ENCODE measurements around the gene GCHFR. TPM values are rescaled to one million over a fixed set of nuclear protein-coding genes. Genes with fewer than 3 reads are reported as not detected.

Gene GCHFR
- total and polyA plus RNA-seq, 8 donors, result 4.9 to 21.4 (median 8.7) TPM

DNA sequence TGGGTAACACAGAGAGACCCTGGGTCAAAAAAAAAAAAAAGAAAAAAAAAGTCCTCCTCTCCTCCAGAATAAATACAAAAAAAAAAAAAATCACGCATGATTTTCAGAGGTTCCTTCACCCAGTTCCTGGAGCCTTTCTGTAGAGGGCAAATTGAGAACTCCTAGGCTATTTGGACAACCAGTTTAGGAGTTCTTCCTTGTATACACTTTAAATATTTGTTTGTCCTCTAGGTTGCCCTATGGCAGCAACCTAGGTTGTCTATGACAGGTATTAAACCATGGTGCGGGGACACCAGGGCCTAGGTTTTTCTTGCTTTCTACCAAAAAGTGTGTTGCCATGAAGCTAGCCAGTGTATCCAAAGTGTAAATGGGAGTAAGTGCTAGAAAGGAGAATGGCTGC is 39.2 kb downstream of the GCHFR start:
- intact Hi-C loops (cut with DNase I), result no loop called here
- TF ChIP-seq, protein P1, sequence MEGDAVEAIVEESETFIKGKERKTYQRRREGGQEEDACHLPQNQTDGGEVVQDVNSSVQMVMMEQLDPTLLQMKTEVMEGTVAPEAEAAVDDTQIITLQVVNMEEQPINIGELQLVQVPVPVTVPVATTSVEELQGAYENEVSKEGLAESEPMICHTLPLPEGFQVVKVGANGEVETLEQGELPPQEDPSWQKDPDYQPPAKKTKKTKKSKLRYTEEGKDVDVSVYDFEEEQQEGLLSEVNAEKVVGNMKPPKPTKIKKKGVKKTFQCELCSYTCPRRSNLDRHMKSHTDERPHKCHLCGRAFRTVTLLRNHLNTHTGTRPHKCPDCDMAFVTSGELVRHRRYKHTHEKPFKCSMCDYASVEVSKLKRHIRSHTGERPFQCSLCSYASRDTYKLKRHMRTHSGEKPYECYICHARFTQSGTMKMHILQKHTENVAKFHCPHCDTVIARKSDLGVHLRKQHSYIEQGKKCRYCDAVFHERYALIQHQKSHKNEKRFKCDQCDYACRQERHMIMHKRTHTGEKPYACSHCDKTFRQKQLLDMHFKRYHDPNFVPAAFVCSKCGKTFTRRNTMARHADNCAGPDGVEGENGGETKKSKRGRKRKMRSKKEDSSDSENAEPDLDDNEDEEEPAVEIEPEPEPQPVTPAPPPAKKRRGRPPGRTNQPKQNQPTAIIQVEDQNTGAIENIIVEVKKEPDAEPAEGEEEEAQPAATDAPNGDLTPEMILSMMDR (IDR thresholded peaks at IDR 0.05), result no peak
- FAIRE-seq (no peak), ATAC-seq (no peak), DNase-seq (no peak)
- Histone ChIP-seq H3K9me3 (no peaks in the 10 kb centered on the region), H3K36me3 (no peaks in the 10 kb centered on the region), H3K4me3 (no peak overlapping the region), H3K27ac (no peak overlapping the region), H3K4me1 (peaks cover 1 to 9% (median 3%) of the 10 kb centered on the region in 3 donors), H3K27me3 (no peaks in the 10 kb centered on the region)
- WGBS, 2 donors, result 79 to 83% methylated on average over 2 of the region's 2 CpGs

DNA sequence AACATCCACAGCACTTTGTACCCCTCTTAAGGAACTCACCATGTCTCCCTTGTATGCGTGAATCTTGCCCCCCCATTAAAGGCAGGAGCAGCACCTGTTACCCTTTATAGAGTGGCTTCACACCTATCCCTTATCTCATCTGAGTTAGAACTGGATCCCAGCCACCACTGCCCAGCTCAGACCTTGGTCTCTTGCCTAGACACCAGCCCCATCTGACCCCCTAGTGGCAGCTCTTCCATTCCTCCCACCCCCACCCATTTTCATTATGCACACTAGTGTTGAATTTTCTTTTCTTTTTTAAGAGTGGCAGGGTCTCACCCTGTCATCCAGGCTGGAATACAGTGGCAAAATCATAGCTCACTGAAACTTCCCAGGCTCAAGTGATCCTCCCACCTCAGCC is 39.8 kb downstream of the GCHFR start:
- TF ChIP-seq, protein P1 (IDR thresholded peaks at IDR 0.05), result no peak
- no peak for DNase-seq
- intact Hi-C loops (cut with DNase I), result no loop called here
- WGBS, 2 donors, result 30 to 45% methylated on average over 1 of the region's 1 CpG
- peaks cover 3 to 13% (median 7%) of the 10 kb centered on the region in 3 donors for H3K4me1 ChIP-seq
- no peak overlapping the region for H3K27ac ChIP-seq
- no peak overlapping the region for H3K4me3 ChIP-seq
- H3K27me3 ChIP-seq, result no peaks in the 10 kb centered on the region
- ATAC-seq, result no peak
- no peak for FAIRE-seq
- H3K9me3 ChIP-seq, result no peaks in the 10 kb centered on the region
- no peaks in the 10 kb centered on the region for H3K36me3 ChIP-seq

DNA sequence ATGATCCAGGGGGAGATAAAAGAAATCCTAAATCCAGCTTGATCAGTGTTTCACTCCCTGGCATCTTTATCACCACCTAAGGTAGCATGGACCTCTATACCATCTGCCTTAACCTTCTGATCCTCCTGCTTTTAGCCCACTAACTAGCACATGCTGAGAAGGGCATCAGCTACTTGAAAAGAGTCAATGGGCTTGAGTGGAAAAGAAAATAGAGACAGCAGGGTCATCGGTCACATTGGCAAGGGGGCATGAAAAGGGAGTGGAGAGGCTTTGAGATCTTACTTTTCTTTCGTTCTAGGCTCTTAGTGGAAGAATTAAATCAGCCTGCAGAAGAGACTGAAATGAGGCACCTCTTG is 42.8 kb downstream of the GCHFR start:
- no peak for FAIRE-seq
- peak overlapping the region; percentile 91 to 96 (median 93) for H3K4me3 ChIP-seq
- H3K4me1 ChIP-seq, result peaks cover 3 to 13% (median 7%) of the 10 kb centered on the region in 3 donors
- 0 to 1% methylated on average over 2 of the region's 2 CpGs for WGBS, 2 donors
- H3K27ac ChIP-seq, result peak overlapping the region; percentile 82 to 93 (median 89)
- TF ChIP-seq, protein P1 (IDR thresholded peaks at IDR 0.05), result no peak
- no peaks in the 10 kb centered on the region for H3K27me3 ChIP-seq
- no peaks in the 10 kb centered on the region for H3K36me3 ChIP-seq
- H3K9me3 ChIP-seq, result no peaks in the 10 kb centered on the region
- intact Hi-C loops (cut with DNase I), result no loop called here
- no peak for ATAC-seq
- DNase-seq, result no peak

DNA sequence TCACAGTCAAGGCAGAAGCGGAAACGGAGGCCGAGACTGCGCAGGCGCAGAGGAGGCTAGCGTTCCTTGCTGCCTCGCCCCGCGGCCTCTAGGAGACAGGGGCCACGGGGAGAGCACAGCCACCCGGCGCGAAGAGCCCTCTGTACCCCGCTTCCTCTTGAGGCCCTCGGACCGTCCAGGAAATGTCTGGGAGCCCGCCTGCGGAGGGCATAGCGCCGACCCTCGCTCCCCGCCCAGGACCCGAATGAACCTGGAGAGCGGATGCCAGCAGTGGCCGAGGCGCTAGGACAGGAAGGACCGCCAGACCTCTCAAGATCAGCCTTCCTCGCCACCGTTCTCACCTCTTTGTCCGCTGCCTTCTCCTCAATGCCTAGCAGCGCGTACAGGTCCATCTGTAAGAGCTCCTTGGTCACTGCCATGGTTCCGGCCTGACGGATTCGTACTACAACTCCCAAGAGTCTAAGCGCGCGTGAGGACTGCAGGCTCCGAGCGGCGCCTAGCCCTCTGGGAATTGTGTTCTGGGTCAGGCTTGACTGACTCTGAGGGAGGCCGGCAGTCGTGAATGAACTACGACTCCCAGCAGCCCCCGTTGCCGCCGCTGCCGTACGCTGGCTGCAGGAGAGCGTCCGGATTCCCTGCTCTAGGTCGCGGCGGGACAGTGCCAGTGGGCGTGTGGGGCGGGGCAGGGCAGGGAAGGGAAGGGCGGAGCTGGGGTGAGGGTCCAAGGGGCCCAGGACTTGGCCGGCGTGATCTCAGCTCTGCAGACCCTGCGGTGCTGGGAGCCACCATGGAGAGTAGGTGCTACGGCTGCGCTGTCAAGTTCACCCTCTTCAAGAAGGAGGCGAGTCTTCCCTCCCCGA is 43.4 kb downstream of the GCHFR start, which contains the start of the genes DNAJC17 and ZFYVE19:
TSS of gene DNAJC17 (minus strand) at position 446 of the 860 bp plus-strand sequence. CDS start at position 419, 27 bp downstream.
TSS of gene ZFYVE19 (plus strand) at position 62 of the 860 bp plus-strand sequence. CDS start at position 563, 501 bp downstream.
- DNase-seq, result peak; percentile 92 to 98 (median 96)
- Histone ChIP-seq H3K27me3 (no peaks in the 10 kb centered on the region), H3K27ac (peak within 1 kb of the TSS; percentile 82 to 93 (median 89)), H3K9me3 (no peaks in the 10 kb centered on the region), H3K36me3 (no peaks in the 10 kb centered on the region), H3K4me3 (peak within 1 kb of the TSS; percentile 91 to 96 (median 93)), H3K4me1 (peaks cover 3 to 13% (median 7%) of the 10 kb centered on the region in 3 donors)
- WGBS, 2 donors, result 0 to 1% methylated on average over 61 to 64 of the region's 64 CpGs
- intact Hi-C loops (cut with DNase I), result no loop called here
- peak; percentile 47 for FAIRE-seq
- ATAC-seq, result peak; percentile 97 to 99 (median 98)
- TF ChIP-seq, protein P1 (IDR thresholded peaks at IDR 0.05), result peak in 1 of 4 donors; percentile 6
